HG03103 (cell line): ENCODE data around the gene PCIF1.
"Not testable (repeated sequence)": the region's sequence is repeated elsewhere in the genome, so short reads cannot be mapped to it uniquely, and the experiment has no call there.

Source experiments
- ATAC-seq: cut with Tn5 transposase; IDR thresholded peaks from one replicate; pipeline ENCODE4 v1.9.1; 2021; ENCODE audit warnings: low read depth; ENCODE audit not compliant: unreplicated experiment

Gene PCIF1

DNA sequence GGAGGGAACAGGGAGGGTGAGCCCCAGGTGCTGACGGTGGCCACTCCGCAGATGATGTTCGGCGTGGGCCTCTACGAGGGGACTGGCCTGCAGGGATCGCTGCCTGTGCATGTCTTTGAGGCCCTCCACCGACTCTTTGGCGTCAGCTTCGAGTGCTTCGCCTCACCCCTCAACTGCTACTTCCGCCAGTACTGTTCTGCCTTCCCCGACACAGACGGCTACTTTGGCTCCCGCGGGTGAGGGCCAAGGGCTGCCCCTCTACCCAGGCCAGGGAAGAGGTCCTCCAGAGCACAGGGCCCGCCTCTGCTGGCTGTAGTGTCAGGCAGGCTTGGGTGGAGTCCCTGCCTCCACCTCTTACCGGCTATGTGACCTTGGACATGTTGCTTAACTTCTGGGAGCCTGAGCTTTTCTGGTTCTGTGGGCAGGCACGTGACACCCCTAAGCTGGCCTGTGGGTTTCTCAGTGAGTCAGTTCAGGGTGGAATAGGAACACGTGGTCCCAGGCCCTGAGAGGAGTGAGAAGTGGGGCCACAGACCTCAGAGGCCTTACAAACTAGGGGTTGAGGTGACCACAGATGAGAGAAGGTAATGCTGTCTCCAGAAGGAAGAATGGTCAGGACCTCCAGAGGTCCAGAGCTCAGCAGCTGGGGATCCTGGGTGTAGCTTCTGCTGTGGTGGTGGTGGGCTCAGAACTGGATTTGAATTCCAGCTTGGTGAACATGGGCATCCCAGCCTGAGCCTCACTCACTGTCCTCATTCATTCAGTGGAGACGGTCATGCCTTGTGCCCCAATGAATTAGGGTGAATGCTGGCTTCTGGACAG is 11.9 kb downstream of the PCIF1 start:
- ATAC-seq: no peak

DNA sequence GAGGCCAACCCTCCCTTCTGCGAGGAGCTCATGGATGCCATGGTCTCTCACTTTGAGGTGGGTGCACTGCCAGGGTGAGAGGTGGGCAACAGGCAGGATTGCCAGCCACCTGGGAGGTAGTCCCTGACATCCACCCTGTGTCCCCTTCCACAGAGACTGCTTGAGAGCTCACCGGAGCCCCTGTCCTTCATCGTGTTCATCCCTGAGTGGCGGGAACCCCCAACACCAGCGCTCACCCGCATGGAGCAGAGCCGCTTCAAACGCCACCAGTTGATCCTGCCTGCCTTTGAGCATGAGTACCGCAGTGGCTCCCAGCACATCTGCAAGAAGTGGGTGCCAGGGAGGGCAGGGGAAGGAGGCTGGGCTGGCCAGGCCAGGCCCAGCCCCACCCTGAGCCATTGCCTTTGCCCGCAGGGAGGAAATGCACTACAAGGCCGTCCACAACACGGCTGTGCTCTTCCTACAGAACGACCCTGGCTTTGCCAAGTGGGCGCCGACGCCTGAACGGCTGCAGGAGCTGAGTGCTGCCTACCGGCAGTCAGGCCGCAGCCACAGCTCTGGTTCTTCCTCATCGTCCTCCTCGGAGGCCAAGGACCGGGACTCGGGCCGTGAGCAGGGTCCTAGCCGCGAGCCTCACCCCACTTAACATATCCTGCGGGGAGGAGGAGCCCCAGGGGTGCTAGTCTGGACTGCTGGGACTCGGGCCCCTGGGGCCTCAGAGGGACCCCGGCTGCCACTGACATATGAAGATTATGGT is 12.8 kb downstream of the PCIF1 start:
- no peak for ATAC-seq

DNA sequence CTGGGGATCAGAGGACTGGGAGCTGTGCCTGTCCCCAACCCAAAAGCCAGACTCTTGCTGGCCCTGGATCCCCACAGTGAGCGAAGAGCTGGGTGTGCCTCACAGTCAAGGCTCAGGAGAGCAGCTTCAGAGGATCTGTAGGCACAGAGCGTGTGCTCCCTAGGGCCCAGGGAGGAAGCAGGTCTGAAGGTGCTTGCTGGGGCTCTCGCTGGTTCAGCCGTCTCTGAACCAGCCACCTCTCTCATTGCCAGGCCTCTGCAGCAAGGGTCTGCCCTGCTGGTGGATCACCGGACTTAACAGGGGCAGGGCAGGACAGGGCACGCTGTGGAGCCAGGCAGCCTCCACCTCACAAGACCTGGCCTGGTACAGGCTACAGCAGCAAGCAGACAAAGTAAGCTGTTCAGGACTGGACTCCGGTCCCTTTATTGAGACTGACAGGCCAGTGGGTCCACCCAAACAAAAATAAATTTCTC is 13.8 kb downstream of the PCIF1 start:
- ATAC-seq: no peak

DNA sequence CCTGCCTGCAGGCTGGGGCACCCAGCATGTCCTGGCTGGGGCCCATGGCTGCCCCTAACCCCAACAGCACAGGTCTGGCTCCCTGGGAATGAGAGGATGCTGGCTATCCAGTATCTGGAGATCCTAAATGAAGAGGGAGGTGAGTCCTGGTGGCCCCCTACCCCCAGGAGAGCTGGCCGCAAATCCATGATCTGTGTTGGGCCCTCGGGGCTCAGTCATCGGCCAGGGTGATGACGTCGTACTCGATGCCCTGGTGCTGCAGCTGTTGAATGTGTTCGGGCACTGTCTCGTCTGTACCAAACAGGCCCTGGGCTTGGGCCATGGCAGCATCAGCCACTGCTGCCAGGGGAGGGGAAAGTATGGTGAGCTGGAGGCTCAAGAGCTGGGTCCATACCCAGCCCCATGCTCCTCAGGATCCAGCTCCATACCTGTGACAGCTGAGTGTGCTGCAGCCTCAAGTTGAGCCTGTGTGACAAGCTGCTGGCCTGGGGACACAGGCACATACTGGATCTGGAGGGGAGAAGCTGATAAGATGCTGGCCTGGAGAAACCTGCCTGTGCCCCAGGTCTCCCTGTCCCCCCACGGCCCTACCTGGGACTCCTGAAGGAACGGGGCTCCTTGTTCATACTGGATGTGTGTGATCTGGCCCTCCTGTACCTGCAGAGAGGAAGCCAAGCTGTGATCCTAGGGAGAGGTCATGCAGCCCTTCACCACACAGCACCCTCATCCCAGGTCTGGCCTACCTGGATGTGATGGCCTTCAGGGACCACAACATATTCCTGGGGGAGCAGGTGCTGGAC is 14.5 kb downstream of the PCIF1 start:
- ATAC-seq: no peak

DNA sequence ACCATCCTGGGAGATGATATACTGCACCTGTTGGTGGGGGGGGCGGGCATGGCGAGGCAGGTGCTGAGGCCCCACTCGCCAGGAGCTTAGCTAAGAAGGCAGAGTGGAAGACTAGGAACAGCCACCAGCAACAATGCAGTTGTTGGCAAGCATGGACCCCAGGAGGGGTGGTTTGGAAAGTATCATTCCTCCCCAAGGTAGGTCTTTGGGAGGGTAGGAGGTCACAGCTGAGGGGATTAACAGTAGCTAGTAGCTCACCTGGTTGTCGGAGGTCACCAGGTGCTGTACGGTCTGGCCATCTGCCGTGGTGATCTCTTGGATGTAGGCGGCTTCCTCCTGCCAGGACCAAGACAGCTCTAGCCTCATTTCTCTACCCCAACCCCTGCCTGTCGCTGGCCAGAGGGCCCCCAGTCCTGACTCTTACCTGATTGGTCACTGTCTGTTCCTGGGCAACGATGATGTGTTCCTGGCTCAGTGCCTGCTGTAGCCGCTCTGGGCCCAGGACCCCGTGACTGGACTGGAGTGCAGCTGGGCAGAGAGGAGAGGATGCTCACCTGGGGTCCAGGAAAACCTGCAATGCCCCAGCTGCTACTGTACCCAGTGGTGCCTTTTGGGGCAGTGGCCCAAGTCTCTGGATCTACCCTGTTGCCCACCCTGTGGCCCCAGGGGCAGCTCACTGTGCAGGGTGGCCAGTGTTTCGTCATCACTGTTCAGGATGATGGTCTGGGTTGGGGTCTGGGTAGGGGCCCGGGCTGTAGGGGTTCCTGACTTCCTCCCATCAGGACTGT is 15.3 kb downstream of the PCIF1 start:
- no peak for ATAC-seq

DNA sequence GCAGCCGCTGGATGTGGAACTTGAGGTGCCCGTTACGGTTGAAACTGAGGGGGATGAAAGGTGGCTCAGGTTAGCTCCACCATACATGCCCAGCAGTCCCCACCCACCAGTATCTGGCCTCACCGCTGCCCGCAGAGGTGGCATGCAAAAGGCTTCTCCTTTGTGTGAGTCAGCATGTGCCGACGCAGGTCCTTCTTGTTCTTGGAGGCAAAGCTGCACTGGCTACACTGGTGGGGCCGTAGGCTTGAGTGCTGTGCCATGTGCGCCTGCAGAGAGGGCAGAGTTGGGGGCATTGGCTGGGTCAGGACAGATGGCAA is 15.8 kb downstream of the PCIF1 start:
- ATAC-seq: no peak

DNA sequence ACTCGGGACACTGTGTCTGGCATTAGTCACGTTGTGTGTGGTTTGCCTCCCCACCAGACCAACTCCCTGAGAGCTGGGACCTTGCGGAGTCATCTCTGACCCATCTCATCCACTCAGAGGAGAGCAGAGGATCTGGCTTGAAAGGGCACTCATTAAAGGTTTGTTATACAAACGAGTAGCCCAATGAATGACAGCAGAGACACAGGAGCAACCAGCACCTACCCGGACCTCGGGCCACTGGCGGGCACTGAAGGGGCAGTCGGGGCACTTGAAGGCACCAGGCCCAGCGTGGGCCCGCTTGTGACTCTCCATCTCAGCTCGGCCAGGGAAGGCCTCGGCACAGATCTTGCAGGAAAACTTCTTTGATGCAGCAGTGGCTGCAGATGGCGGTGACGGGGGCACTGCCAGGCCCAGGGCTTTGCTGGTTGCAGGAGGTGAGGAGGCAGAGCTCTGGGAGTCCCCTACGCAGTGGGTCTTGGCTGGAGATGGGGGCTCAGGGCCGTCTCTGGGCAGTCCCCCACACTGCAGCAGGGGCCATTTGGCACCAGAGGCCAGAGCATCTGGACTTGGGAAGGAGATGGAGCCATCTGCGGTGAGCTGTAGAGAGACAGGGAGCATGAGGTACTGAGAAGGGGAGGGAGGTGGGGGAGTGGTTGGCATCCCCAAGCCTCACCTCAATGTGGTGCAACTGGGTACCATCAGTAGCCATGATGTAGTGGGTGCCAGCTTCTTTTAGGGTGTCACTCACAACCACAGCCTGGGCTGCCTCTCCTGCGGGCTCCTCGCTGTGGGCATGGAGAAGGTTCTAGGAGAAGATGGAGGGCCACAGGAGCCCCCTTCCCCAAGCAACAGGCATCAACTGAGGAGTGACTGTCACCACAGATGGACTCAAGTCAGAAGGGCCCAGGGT is 17.7 kb downstream of the PCIF1 start:
- ATAC-seq: no peak

DNA sequence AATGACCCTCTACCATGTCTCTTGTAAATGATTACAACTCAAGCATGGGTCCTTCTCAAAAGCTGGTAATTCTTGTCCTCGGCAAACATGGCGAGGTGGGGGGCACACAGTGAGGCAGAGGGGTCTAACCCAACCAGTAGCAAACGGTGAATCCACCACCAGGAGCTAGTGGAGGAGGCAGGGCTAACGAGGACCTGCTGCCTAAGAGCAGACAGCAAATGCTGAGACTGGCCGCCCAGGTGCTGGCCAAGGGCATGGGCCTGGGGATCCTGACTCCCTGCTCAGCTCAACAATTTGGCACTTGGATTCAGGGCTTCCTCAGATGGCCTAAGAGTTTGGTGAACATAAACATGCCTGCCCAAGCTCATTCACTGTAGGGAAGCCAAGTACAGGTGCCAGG is 18.4 kb downstream of the PCIF1 start:
- no peak for ATAC-seq

DNA sequence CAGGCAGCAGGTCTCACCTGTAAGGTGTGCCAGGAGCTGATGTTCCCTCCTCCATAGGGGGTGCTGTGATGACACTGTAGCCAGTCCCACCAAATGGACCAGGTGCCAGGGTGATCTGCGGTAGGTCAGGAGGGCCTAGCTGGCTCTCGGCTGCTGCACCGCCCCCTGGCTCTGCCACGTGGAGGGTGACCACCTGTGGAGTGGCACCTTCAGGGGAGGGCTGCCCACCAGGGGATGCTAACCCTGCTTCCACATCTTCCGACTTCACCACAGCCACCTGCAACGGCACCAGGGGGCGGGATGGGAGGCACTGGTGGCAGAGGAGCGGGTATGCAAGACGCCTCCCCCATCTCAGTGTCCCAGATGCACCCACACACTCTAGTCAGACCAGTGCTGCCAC is 19.2 kb downstream of the PCIF1 start:
- no peak for ATAC-seq

DNA sequence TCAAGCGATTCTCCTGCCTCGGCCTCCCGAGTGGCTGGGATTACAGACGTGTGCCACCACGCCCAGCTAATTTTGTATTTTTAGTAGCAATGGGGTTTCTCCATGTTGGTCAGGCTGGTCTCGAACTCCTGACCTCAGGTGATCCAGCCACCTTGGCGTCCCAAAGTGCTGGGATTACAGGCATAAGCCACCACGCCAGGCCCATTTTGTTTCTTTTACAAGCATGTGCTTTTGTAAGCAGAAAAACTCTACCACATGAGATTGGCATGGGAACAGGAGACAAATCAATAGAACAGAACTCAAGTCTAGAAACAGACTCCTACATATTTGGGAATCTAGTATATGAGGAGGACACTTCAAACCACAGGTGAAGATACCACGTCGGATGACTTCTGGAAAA is 21.8 kb downstream of the PCIF1 start:
- not testable (repeated sequence) for ATAC-seq

DNA sequence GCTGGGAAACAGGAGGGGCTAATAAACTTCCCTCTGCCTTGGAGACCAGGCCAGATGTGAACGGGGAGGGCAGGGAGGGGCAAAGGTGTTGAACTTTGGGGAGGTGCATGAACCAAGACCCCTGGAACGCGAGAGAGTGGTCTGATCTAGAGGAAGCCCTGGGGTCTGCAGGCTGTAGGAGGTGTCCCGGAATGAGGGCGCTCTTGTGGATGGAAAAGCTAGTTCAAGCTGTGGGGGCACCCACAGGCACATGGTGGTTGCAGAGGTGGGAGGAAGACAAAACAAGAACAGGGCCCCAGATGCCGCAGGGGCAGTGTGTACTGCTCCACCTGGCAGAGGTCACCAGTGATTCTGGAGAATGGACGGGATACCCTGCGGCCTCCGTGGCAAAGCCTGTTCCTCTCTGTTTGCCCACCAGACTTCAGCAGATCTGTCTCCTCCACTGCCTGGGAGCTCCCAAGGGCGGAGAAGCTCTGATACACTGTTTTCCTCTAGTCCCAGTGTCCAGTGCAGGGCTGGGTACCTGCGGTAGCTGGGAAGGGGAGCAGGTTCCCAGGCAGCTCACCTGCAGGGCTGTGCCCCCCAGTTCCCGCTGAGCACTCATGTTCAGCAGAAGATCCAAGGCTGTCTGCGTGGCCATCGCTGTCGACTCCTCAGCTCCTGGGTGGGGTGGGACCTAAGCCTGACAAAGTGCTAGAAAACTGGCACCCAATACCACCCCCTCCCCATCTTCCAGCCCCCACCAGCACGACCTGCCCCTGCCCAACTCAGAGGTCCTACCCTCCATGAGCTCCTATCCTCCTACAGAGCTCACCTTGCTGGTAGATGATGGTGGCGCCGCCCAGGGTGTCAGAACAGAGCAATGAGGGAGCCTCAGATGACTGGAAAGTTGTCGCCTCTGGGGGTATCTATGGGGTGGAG is 22.8 kb downstream of the PCIF1 start:
- no peak for ATAC-seq

DNA sequence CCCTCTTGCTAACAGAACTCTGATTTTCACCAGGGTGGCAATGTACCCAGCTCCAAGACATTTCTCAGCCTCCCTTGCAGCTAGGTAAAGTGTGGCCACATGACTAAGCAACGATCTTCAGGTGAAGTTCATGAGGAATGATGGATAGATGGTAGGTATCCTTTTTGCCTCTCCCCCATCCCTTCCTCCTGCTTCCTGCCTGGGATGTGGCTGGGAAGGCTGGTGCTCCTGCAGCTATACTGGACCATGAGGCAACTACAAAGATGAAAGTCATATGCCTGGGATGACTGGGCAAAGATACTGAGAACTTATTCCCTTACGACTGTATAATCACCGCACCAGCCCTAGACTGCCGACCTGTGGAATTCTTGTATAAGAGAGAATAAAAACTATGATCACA is 24.1 kb downstream of the PCIF1 start:
- ATAC-seq: no peak

DNA sequence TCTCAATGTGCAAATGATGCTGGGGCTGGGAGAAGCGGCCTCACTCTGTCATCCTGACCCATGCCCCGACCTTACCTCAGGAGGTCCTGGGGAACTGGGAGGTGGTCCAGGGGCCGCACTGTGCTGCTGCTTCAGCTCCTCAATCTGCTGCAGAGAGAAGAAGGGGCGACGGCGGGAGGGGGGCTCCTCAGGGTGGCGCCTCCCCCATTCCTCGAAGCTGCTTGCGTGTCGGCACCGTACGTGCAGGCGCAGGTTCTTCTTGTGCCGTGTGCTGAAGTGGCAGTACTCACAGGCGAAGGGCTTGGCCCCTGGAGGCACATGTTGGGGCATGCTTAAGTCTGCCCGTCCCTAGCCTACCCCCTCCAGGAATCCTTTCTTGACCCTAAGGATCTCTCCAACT is 24.6 kb downstream of the PCIF1 start:
- no peak for ATAC-seq

DNA sequence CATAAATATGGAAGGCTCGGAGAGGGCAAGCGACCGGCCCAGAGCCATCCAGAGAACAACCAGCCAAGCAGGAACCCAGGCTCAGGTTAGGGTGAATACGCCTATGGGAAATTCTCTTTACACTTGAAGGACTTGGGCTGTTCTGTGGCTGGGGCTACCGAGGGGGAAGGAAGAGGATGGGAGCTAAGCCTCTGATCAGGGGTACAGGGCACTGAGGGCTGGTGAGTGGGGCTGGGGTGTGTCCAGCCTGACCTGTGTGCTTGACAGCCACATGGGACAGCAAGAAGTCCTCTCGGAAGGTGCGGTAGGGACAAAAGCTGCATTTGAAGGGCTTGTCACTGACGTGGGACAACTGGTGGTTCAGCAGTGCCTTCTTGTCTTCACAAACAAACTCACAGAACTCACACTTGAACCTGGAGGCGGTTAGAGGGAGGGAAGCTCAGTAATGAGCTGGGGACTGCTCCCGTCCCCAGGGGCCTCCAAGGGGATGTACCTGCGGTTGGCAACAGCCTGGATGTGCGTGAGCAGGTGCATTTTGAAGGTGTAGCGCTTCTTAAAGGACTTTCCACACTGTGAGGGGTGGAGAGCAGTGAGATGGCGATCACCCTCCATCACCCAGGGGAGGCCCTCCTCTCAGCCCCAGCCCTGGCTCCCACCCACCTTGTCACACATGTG is 25.6 kb downstream of the PCIF1 start:
- ATAC-seq: no peak

DNA sequence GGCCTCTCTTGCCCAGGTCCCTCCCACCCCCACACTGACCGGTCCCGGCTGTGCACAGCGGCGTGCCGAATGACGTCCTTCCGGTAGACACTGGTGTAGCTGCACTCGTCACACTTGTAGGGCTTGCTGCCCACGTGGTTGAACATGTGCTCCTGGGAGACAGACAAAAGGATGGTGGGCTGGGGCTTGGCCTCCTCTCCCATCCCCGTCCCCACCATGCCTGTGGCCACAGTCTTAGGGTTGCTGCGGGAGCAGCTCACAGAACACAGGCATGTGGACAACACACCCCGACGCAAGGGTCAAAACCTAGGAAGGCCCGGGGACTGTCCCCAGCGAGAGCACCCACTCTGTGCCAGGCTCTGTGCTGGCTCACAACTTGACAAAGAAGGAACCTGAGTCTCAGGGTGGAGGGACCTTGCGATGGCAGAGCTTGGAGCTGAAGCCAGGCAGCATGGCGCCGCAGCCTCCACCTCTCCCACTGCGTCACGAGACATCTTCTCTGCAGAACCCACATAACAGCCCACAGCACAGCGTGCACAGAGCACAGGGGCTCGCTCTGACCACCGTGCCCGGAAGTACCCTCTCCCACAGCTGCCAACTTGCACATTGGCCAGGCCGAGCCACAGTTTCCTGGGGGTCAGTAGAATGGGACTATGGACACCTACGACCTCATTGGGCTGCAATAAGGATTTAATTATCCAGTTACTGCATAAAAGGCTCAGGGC is 27.7 kb downstream of the PCIF1 start:
- no peak for ATAC-seq

DNA sequence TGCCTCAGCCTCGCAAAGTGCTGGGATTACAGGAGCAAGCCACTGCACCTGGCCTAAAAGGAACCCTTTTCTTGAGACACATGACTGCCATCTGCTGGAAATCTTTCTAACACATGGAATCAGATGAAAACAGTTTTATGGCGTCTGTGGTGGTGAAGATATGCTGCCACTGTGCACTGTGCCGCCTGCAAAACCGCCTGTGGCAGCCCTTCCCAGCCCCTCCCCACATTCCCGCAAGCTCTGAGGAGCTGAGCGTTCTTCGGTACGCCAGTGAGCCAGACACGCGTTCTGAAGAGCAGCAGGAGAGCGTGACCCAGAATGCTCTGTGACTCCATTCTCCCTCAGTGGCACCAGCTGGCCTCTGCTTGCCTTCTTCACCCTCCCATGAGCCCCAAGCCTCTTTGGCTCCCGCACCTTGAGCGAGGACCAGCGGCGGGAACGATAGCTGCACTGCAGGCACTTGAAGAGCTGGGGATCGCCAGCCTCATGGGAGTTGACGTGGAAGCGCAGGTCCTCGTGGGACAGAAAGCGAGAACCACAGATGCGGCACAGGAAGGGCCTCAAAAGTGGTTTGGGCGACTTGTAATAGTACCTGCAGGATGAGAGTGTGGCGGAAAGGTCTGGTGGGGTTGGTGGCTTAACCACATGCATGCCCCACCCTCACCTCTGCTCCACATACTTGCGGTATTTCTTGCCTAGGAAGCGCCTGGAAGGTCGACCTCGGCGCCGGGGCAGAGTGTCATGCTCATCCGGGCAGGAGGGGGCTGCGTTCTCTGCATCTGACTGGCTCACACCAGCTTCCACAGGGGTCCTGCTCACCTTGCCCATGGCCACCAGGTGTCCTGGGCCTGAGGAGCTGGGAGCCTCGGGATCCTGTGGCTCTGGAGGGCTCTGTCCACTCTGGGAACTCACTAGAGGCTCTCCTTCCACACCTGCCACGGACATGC is 28.8 kb downstream of the PCIF1 start:
- no peak for ATAC-seq
